ENCODE results near the gene OLA1.
"Not testable (repeated sequence)": the region's sequence is repeated elsewhere in the genome, so short reads cannot be mapped to it uniquely, and the experiment has no call there.

The OLA1 gene

GRCh38 chr2:174280596-174280995 is 32.3 kb upstream of the OLA1 start:
- no peak overlapping the region for H3K23ac ChIP-seq (ENCODE audit: low read length)
- no peak overlapping the region for H2BK15ac ChIP-seq (replicated peaks; ENCODE audit: low read depth)
- H4K5ac ChIP-seq (ENCODE audit: low read length): no peak overlapping the region
- no peak overlapping the region for H3K56ac ChIP-seq (ENCODE audit: low read length)
- H3K79me1 ChIP-seq (ENCODE audit: low read length): no peaks in the 10 kb centered on the region
- no peak overlapping the region for H3K4ac ChIP-seq (ENCODE audit: low read depth, low read length)
- no peaks in the 10 kb centered on the region for H3K79me2 ChIP-seq (ENCODE audit: control insufficient read depth, insufficient read depth, low read length)
- H3K4me1 ChIP-seq (ENCODE audit: control insufficient read depth, low read depth, low read length): no peaks in the 10 kb centered on the region
- no peak overlapping the region for H3K4me3 ChIP-seq (ENCODE audit: low read length)
- WGBS (ENCODE audit: extremely low coverage, insufficient coverage, low lambda C conversion rate): no CpG with 5 or more reads among the region's 3 CpGs
- H2BK5ac ChIP-seq (ENCODE audit: low read length): no peak overlapping the region
- DNase-seq: no peak
- H3K18ac ChIP-seq (ENCODE audit: low read length): no peak overlapping the region
- H3K27ac ChIP-seq (ENCODE audit: low read depth, low read length): no peak overlapping the region
- H2BK120ac ChIP-seq (ENCODE audit: low read depth, low read length): no peak overlapping the region
- H3K9ac ChIP-seq (ENCODE audit: low read length): no peak overlapping the region
- H3K27me3 ChIP-seq (ENCODE audit: insufficient read depth, low read length, poor library complexity): no peaks in the 10 kb centered on the region
- H4K8ac ChIP-seq (ENCODE audit: low read depth, low read length): no peak overlapping the region
- H3K4me2 ChIP-seq (ENCODE audit: low read length): no peak overlapping the region
- H2AK5ac ChIP-seq (ENCODE audit: low read length): no peak overlapping the region
- no peaks in the 10 kb centered on the region for H3K36me3 ChIP-seq (ENCODE audit: control insufficient read depth, insufficient read depth, low read length)

- not testable (repeated sequence) for H2AK5ac ChIP-seq (ENCODE audit: low read length); H2BK5ac ChIP-seq (ENCODE audit: low read length); H3K27me3 ChIP-seq (ENCODE audit: insufficient read depth, low read length, poor library complexity); H3K4me2 ChIP-seq (ENCODE audit: low read length); H3K4ac ChIP-seq (ENCODE audit: low read depth, low read length); H3K4me1 ChIP-seq (ENCODE audit: control insufficient read depth, low read depth, low read length); H2BK120ac ChIP-seq (ENCODE audit: low read depth, low read length); H3K9ac ChIP-seq (ENCODE audit: low read length); H3K27ac ChIP-seq (ENCODE audit: low read depth, low read length); H3K79me1 ChIP-seq (ENCODE audit: low read length); H2BK15ac ChIP-seq (replicated peaks; ENCODE audit: low read depth); DNase-seq; H3K18ac ChIP-seq (ENCODE audit: low read length); H3K4me3 ChIP-seq (ENCODE audit: low read length); H3K36me3 ChIP-seq (ENCODE audit: control insufficient read depth, insufficient read depth, low read length); H3K56ac ChIP-seq (ENCODE audit: low read length); H4K8ac ChIP-seq (ENCODE audit: low read depth, low read length); H4K5ac ChIP-seq (ENCODE audit: low read length); H3K23ac ChIP-seq (ENCODE audit: low read length); H3K79me2 ChIP-seq (ENCODE audit: control insufficient read depth, insufficient read depth, low read length)
- WGBS (ENCODE audit: extremely low coverage, insufficient coverage, low lambda C conversion rate): no CpG with 5 or more reads among the region's 6 CpGs
These were observed 21.9 kb upstream of the OLA1 start for GRCh38 chr2:174270263-174270662.

GRCh38 chr2:174266288-174266687 is 18.0 kb upstream of the OLA1 start:
- Histone ChIP-seq H2AK5ac (ENCODE audit: low read length) (no peak overlapping the region), H3K27ac (ENCODE audit: low read depth, low read length) (no peak overlapping the region), H4K8ac (ENCODE audit: low read depth, low read length) (no peak overlapping the region), H3K27me3 (ENCODE audit: insufficient read depth, low read length, poor library complexity) (no peaks in the 10 kb centered on the region), H3K18ac (ENCODE audit: low read length) (no peak overlapping the region), H3K4me3 (ENCODE audit: low read length) (no peak overlapping the region), H2BK5ac (ENCODE audit: low read length) (no peak overlapping the region), H3K79me2 (ENCODE audit: control insufficient read depth, insufficient read depth, low read length) (no peaks in the 10 kb centered on the region), H3K4me2 (ENCODE audit: low read length) (no peak overlapping the region), H3K36me3 (ENCODE audit: control insufficient read depth, insufficient read depth, low read length) (no peaks in the 10 kb centered on the region), H2BK15ac (replicated peaks; ENCODE audit: low read depth) (no peak overlapping the region), H3K4me1 (ENCODE audit: control insufficient read depth, low read depth, low read length) (no peaks in the 10 kb centered on the region), H3K79me1 (ENCODE audit: low read length) (no peaks in the 10 kb centered on the region), H3K9ac (ENCODE audit: low read length) (no peak overlapping the region), H3K56ac (ENCODE audit: low read length) (no peak overlapping the region), H2BK120ac (ENCODE audit: low read depth, low read length) (no peak overlapping the region), H3K23ac (ENCODE audit: low read length) (no peak overlapping the region), H3K4ac (ENCODE audit: low read depth, low read length) (no peak overlapping the region), H4K5ac (ENCODE audit: low read length) (no peak overlapping the region)
- WGBS (ENCODE audit: extremely low coverage, insufficient coverage, low lambda C conversion rate): no CpG with 5 or more reads among the region's 5 CpGs
- no peak for DNase-seq

GRCh38 chr2:174263997-174264396 is 15.7 kb upstream of the OLA1 start:
- no peak overlapping the region for H3K23ac ChIP-seq (ENCODE audit: low read length)
- no peak overlapping the region for H3K18ac ChIP-seq (ENCODE audit: low read length)
- no peak overlapping the region for H4K8ac ChIP-seq (ENCODE audit: low read depth, low read length)
- H3K4ac ChIP-seq (ENCODE audit: low read depth, low read length): no peak overlapping the region
- H2BK5ac ChIP-seq (ENCODE audit: low read length): no peak overlapping the region
- no peak overlapping the region for H3K27ac ChIP-seq (ENCODE audit: low read depth, low read length)
- H3K79me1 ChIP-seq (ENCODE audit: low read length): no peaks in the 10 kb centered on the region
- no peak overlapping the region for H3K4me2 ChIP-seq (ENCODE audit: low read length)
- H3K27me3 ChIP-seq (ENCODE audit: insufficient read depth, low read length, poor library complexity): no peaks in the 10 kb centered on the region
- H3K36me3 ChIP-seq (ENCODE audit: control insufficient read depth, insufficient read depth, low read length): no peaks in the 10 kb centered on the region
- no CpG with 5 or more reads among the region's 3 CpGs for WGBS (ENCODE audit: extremely low coverage, insufficient coverage, low lambda C conversion rate)
- no peak overlapping the region for H2BK15ac ChIP-seq (replicated peaks; ENCODE audit: low read depth)
- H2BK120ac ChIP-seq (ENCODE audit: low read depth, low read length): no peak overlapping the region
- no peak overlapping the region for H3K4me3 ChIP-seq (ENCODE audit: low read length)
- DNase-seq: no peak
- no peak overlapping the region for H3K9ac ChIP-seq (ENCODE audit: low read length)
- no peaks in the 10 kb centered on the region for H3K79me2 ChIP-seq (ENCODE audit: control insufficient read depth, insufficient read depth, low read length)
- H2AK5ac ChIP-seq (ENCODE audit: low read length): no peak overlapping the region
- H3K4me1 ChIP-seq (ENCODE audit: control insufficient read depth, low read depth, low read length): no peaks in the 10 kb centered on the region
- no peak overlapping the region for H3K56ac ChIP-seq (ENCODE audit: low read length)
- H4K5ac ChIP-seq (ENCODE audit: low read length): no peak overlapping the region

- Histone ChIP-seq H3K79me2 (ENCODE audit: control insufficient read depth, insufficient read depth, low read length) (no peaks in the 10 kb centered on the region), H3K79me1 (ENCODE audit: low read length) (no peaks in the 10 kb centered on the region), H3K18ac (ENCODE audit: low read length) (no peak overlapping the region), H3K56ac (ENCODE audit: low read length) (no peak overlapping the region), H4K5ac (ENCODE audit: low read length) (no peak overlapping the region), H3K4me1 (ENCODE audit: control insufficient read depth, low read depth, low read length) (no peaks in the 10 kb centered on the region), H3K4me2 (ENCODE audit: low read length) (no peak overlapping the region), H3K4me3 (ENCODE audit: low read length) (no peak overlapping the region), H3K27me3 (ENCODE audit: insufficient read depth, low read length, poor library complexity) (no peaks in the 10 kb centered on the region), H3K23ac (ENCODE audit: low read length) (no peak overlapping the region), H3K4ac (ENCODE audit: low read depth, low read length) (no peak overlapping the region), H2BK120ac (ENCODE audit: low read depth, low read length) (no peak overlapping the region), H4K8ac (ENCODE audit: low read depth, low read length) (no peak overlapping the region), H2BK15ac (replicated peaks; ENCODE audit: low read depth) (no peak overlapping the region), H3K9ac (ENCODE audit: low read length) (no peak overlapping the region), H2AK5ac (ENCODE audit: low read length) (no peak overlapping the region), H3K36me3 (ENCODE audit: control insufficient read depth, insufficient read depth, low read length) (no peaks in the 10 kb centered on the region), H3K27ac (ENCODE audit: low read depth, low read length) (no peak overlapping the region), H2BK5ac (ENCODE audit: low read length) (no peak overlapping the region)
- no peak for DNase-seq
- no CpG with 5 or more reads among the region's 1 CpG for WGBS (ENCODE audit: extremely low coverage, insufficient coverage, low lambda C conversion rate)
These were observed 11.6 kb upstream of the OLA1 start for GRCh38 chr2:174259981-174260380.

GRCh38 chr2:174254267-174254666 is 5.9 kb upstream of the OLA1 start:
- H3K79me1 ChIP-seq (ENCODE audit: low read length): no peaks in the 10 kb centered on the region
- H3K18ac ChIP-seq (ENCODE audit: low read length): no peak overlapping the region
- H4K8ac ChIP-seq (ENCODE audit: low read depth, low read length): no peak overlapping the region
- no peak overlapping the region for H3K9ac ChIP-seq (ENCODE audit: low read length)
- H3K56ac ChIP-seq (ENCODE audit: low read length): no peak overlapping the region
- no peaks in the 10 kb centered on the region for H3K79me2 ChIP-seq (ENCODE audit: control insufficient read depth, insufficient read depth, low read length)
- H2BK15ac ChIP-seq (replicated peaks; ENCODE audit: low read depth): no peak overlapping the region
- no peak overlapping the region for H4K5ac ChIP-seq (ENCODE audit: low read length)
- H2AK5ac ChIP-seq (ENCODE audit: low read length): no peak overlapping the region
- no peak overlapping the region for H2BK120ac ChIP-seq (ENCODE audit: low read depth, low read length)
- no peak for DNase-seq
- no peak overlapping the region for H3K4ac ChIP-seq (ENCODE audit: low read depth, low read length)
- H3K27ac ChIP-seq (ENCODE audit: low read depth, low read length): no peak overlapping the region
- no peaks in the 10 kb centered on the region for H3K4me1 ChIP-seq (ENCODE audit: control insufficient read depth, low read depth, low read length)
- no peak overlapping the region for H3K4me2 ChIP-seq (ENCODE audit: low read length)
- no peaks in the 10 kb centered on the region for H3K27me3 ChIP-seq (ENCODE audit: insufficient read depth, low read length, poor library complexity)
- H3K36me3 ChIP-seq (ENCODE audit: control insufficient read depth, insufficient read depth, low read length): no peaks in the 10 kb centered on the region
- H3K4me3 ChIP-seq (ENCODE audit: low read length): no peak overlapping the region
- WGBS (ENCODE audit: extremely low coverage, insufficient coverage, low lambda C conversion rate): no CpG with 5 or more reads among the region's 6 CpGs
- H2BK5ac ChIP-seq (ENCODE audit: low read length): no peak overlapping the region
- H3K23ac ChIP-seq (ENCODE audit: low read length): no peak overlapping the region

Data from mesendoderm (in vitro differentiated cells).